ENCODE data around the gene IGFBPL1.
"Not testable (repeated sequence)": the region's sequence is repeated elsewhere in the genome, so short reads cannot be mapped to it uniquely, and the experiment has no call there.

Gene IGFBPL1

GRCh38 chr9:38394416-38394815 lies 29.8 kb downstream of the IGFBPL1 start:
- no peak for DNase-seq

GRCh38 chr9:38393128-38393796 lies 31.0 kb downstream of the IGFBPL1 start:
- peak; percentile 27 for DNase-seq

GRCh38 chr9:38392235-38393127 lies 31.8 kb downstream of the IGFBPL1 start, which contains the start of gene ALDH1B1:
Gene ALDH1B1 (plus strand): TSS chr9:38392702. CDS start chr9:38395749, 3,047 bp downstream.
- DNase-seq, result peak; percentile 81

GRCh38 chr9:38391278-38392118 lies 32.8 kb downstream of the IGFBPL1 start:
- DNase-seq, result no peak

GRCh38 chr9:38390851-38391250 lies 33.4 kb downstream of the IGFBPL1 start:
- DNase-seq, result no peak

- DNase-seq, result no peak
Observed at GRCh38 chr9:38390442-38390841, 33.8 kb downstream of the IGFBPL1 start.

- no peak for DNase-seq
Observed at GRCh38 chr9:38389313-38389712, 34.9 kb downstream of the IGFBPL1 start.

GRCh38 chr9:38388283-38389223 lies 35.7 kb downstream of the IGFBPL1 start:
- DNase-seq, result no peak

- no peak for DNase-seq
Observed at GRCh38 chr9:38387751-38388150, 36.5 kb downstream of the IGFBPL1 start.

GRCh38 chr9:38387066-38387465 lies 37.2 kb downstream of the IGFBPL1 start:
- no peak for DNase-seq

- no peak for DNase-seq
Observed at GRCh38 chr9:38386319-38386895, 37.8 kb downstream of the IGFBPL1 start.

- DNase-seq, result no peak
Observed at GRCh38 chr9:38385896-38386295, 38.4 kb downstream of the IGFBPL1 start.

- DNase-seq, result no peak
Observed at GRCh38 chr9:38384990-38385848, 39.0 kb downstream of the IGFBPL1 start.

GRCh38 chr9:38382141-38382540 lies 42.1 kb downstream of the IGFBPL1 start:
- DNase-seq, result no peak

- no peak for DNase-seq
Observed at GRCh38 chr9:38380872-38381534, 43.3 kb downstream of the IGFBPL1 start.

GRCh38 chr9:38380230-38380871 lies 43.9 kb downstream of the IGFBPL1 start:
- no peak for DNase-seq

- not testable (repeated sequence) for DNase-seq
Observed at GRCh38 chr9:38377336-38378083, 46.7 kb downstream of the IGFBPL1 start.

- no peak for DNase-seq
Observed at GRCh38 chr9:38376021-38376670, 48.1 kb downstream of the IGFBPL1 start.

Data from stimulated activated CD8-positive, alpha-beta memory T cell treated with anti-CD3 and anti-CD28 coated beads, Interleukin-4, amount 100 ng/mL, for 48 hours (primary cell).